Testis (tissue), 2 donors: ENCODE measurements around the gene NKD1.

Experiments used
- CTCF ChIP-seq, 3 experiments: fragments of 450-650 bp in 2 of 3; fragments of 200-600 bp in 1 of 3; sonication (generic) in 1 of 3; IDR thresholded peaks; one replicate each; pipeline ENCODE4 v1.5.1; 2016 to 2019; ENCODE audit warnings: antibody characterized with exemption in 3 of 3, mild to moderate bottlenecking in 2 of 3, moderate library complexity in 1 of 3
- POLR2A ChIP-seq: fragments of 450-650 bp; IDR thresholded peaks from one replicate; pipeline ENCODE4 v1.6.1; 2017; ENCODE audit warnings: antibody characterized with exemption, mild to moderate bottlenecking, moderate library complexity

- TF ChIP-seq POLR2A (no peak), CTCF (IDR thresholded peaks at IDR 0.05) (no peak)
Observed at GRCh38 chr16:50643192-50643591, 95.0 kb downstream of the NKD1 start.
